ENCODE results near the gene FAM219A. TPM values are rescaled to one million over a fixed set of nuclear protein-coding genes. Genes with fewer than 3 reads are reported as not detected.
A peak's percentile ranks its signal among the peaks of the same experiment; 100 is the strongest.

Gene FAM219A
- total RNA-seq, 1 experiment from 2014 or later, result 63.3 TPM

- H3K4me1 ChIP-seq (ENCODE audit: insufficient read depth, low read length, poor library complexity, severe bottlenecking), result peaks cover 5% of the 10 kb centered on the region
- ChIA-PET POLR2A (ENCODE audit: low non-redundant PET) (no interaction called here), CTCF (no interaction called here)
- no peaks in the 10 kb centered on the region for H3K36me3 ChIP-seq (ENCODE audit: insufficient read depth, low read length, poor library complexity, severe bottlenecking)
- H3K27ac ChIP-seq (ENCODE audit: low read depth, low read length, poor library complexity, severe bottlenecking), result no peak overlapping the region
- H3K4me3 ChIP-seq (ENCODE audit: low read depth, low read length, poor library complexity, severe bottlenecking), result no peak overlapping the region
- no peaks in the 10 kb centered on the region for H3K9me3 ChIP-seq (ENCODE audit: low read depth, low read length, poor library complexity, severe bottlenecking)
- H3K27me3 ChIP-seq (replicated peaks; ENCODE audit: insufficient read depth, low read depth, low read length, poor library complexity), result no peaks in the 10 kb centered on the region
- TF ChIP-seq CTCF (conservative IDR thresholded peaks at IDR 0.05; ENCODE audit: low read depth, low read length) (no peak), EZH2 (IDR thresholded peaks at IDR 0.05; ENCODE audit: borderline replicate concordance, low read depth, low read length, poor library complexity, severe bottlenecking) (no peak)
- intact Hi-C loops (cut with micrococcal nuclease; ENCODE audit: unreplicated experiment), result no loop called here
- DNase-seq (ENCODE audit: low spot score), result peak; percentile 43
- no TSS peak for BruUV-seq (replicated peaks)
Observed at GRCh38 chr9:34409154-34409553, 49.2 kb downstream of the FAM219A start.

GRCh38 chr9:34408173-34408572 is 50.2 kb downstream of the FAM219A start:
- Histone ChIP-seq H3K4me1 (ENCODE audit: insufficient read depth, low read length, poor library complexity, severe bottlenecking) (peaks cover 5% of the 10 kb centered on the region), H3K9me3 (ENCODE audit: low read depth, low read length, poor library complexity, severe bottlenecking) (no peaks in the 10 kb centered on the region), H3K27me3 (replicated peaks; ENCODE audit: insufficient read depth, low read depth, low read length, poor library complexity) (no peaks in the 10 kb centered on the region), H3K4me3 (ENCODE audit: low read depth, low read length, poor library complexity, severe bottlenecking) (no peak overlapping the region), H3K27ac (ENCODE audit: low read depth, low read length, poor library complexity, severe bottlenecking) (no peak overlapping the region), H3K36me3 (ENCODE audit: insufficient read depth, low read length, poor library complexity, severe bottlenecking) (peaks cover 7% of the 10 kb centered on the region)
- ChIA-PET POLR2A (ENCODE audit: low non-redundant PET) (no interaction called here), CTCF (no interaction called here)
- BruUV-seq (replicated peaks), result no TSS peak
- intact Hi-C loops (cut with micrococcal nuclease; ENCODE audit: unreplicated experiment), result no loop called here
- no peak for DNase-seq (ENCODE audit: low spot score)
- TF ChIP-seq EZH2 (IDR thresholded peaks at IDR 0.05; ENCODE audit: borderline replicate concordance, low read depth, low read length, poor library complexity, severe bottlenecking), result no peak
- no peak for TF ChIP-seq CTCF (conservative IDR thresholded peaks at IDR 0.05; ENCODE audit: low read depth, low read length)

- ChIA-PET CTCF (no interaction called here), POLR2A (ENCODE audit: low non-redundant PET) (no interaction called here)
- no peaks in the 10 kb centered on the region for H3K9me3 ChIP-seq (ENCODE audit: low read depth, low read length, poor library complexity, severe bottlenecking)
- peaks cover 22% of the 10 kb centered on the region for H3K36me3 ChIP-seq (ENCODE audit: insufficient read depth, low read length, poor library complexity, severe bottlenecking)
- H3K27me3 ChIP-seq (replicated peaks; ENCODE audit: insufficient read depth, low read depth, low read length, poor library complexity), result no peaks in the 10 kb centered on the region
- DNase-seq (ENCODE audit: low spot score), result no peak
- BruUV-seq (replicated peaks), result no TSS peak
- intact Hi-C loops (cut with micrococcal nuclease; ENCODE audit: unreplicated experiment), result no loop called here
- H3K4me1 ChIP-seq (ENCODE audit: insufficient read depth, low read length, poor library complexity, severe bottlenecking), result peaks cover 5% of the 10 kb centered on the region
- no peak overlapping the region for H3K4me3 ChIP-seq (ENCODE audit: low read depth, low read length, poor library complexity, severe bottlenecking)
- no peak overlapping the region for H3K27ac ChIP-seq (ENCODE audit: low read depth, low read length, poor library complexity, severe bottlenecking)
- TF ChIP-seq CTCF (conservative IDR thresholded peaks at IDR 0.05; ENCODE audit: low read depth, low read length) (no peak), EZH2 (IDR thresholded peaks at IDR 0.05; ENCODE audit: borderline replicate concordance, low read depth, low read length, poor library complexity, severe bottlenecking) (no peak)
Observed at GRCh38 chr9:34406219-34406618, 52.2 kb downstream of the FAM219A start.
